Suprapubic skin (tissue), 4 donors: ENCODE results near the gene CDC5L. TPM values are rescaled to one million over a fixed set of nuclear protein-coding genes. Genes with fewer than 3 reads are reported as not detected.

ENCODE experiments used
- DNase-seq, 2 donors: peaks; one replicate each; pipeline ENCODE4 v3.0.0-alpha.2; 2019; ENCODE audit warnings: low spot score in 2 of 2
- H3K27ac ChIP-seq: fragments of 200-600 bp; sonication (generic); one replicate; pipeline ENCODE4 v1.5.1; 2019
- H3K27me3 ChIP-seq: fragments of 200-600 bp; sonication (generic); one replicate; pipeline ENCODE4 v1.5.1; 2019
- H3K36me3 ChIP-seq: fragments of 200-600 bp; sonication (generic); one replicate; pipeline ENCODE4 v1.5.1; 2019
- H3K4me1 ChIP-seq: fragments of 200-600 bp; sonication (generic); one replicate; pipeline ENCODE4 v1.5.1; 2019
- H3K4me3 ChIP-seq: fragments of 200-600 bp; sonication (generic); one replicate; pipeline ENCODE4 v1.5.1; 2019; ENCODE audit warnings: mild to moderate bottlenecking
- H3K9me3 ChIP-seq: fragments of 200-600 bp; sonication (generic); one replicate; pipeline ENCODE4 v1.5.1; 2019
- CTCF ChIP-seq, 2 donors: fragments of 200-600 bp in 1 of 2; fragments of 450-650 bp in 1 of 2; sonication (generic) in 1 of 2; IDR thresholded peaks; one replicate each; pipeline ENCODE4 v1.5.1; 2016 to 2019; ENCODE audit warnings: antibody characterized with exemption in 2 of 2, mild to moderate bottlenecking in 1 of 2, moderate library complexity in 1 of 2
- EP300 ChIP-seq: sonication (generic); formaldehyde crosslinking; IDR thresholded peaks from one replicate; pipeline ENCODE4 v1.6.1; 2017; ENCODE audit warnings: antibody characterized with exemption
- POLR2A ChIP-seq, 2 donors: fragments of 450-650 bp; IDR thresholded peaks; one replicate each; pipeline ENCODE4 v1.6.1; 2017; ENCODE audit warnings: antibody characterized with exemption in 2 of 2, mild to moderate bottlenecking in 2 of 2, moderate library complexity in 2 of 2
- POLR2AphosphoS5 ChIP-seq, 3 donors: sonication (generic); formaldehyde crosslinking; IDR thresholded peaks; one replicate each; pipeline ENCODE4 v1.6.1; 2017; ENCODE audit warnings: antibody characterized with exemption in 3 of 3
- WGBS: methylation state at CpG from one replicate; pipeline ENCODE4 v1.1.5; 2018; 5-methylcytosine and 5-hydroxymethylcytosine counted together
- total RNA-seq, 4 donors: library from RNA; depleted of rRNA; stranded (reverse); fragments of >200 nt; gene quantifications; one replicate each; pipeline ENCODE4 v1.1.0, GENCODE V29; 2016

CDC5L gene
- total RNA-seq, 4 donors from 2014 or later, result 12.3 to 16.6 (median 15.4) TPM

DNA sequence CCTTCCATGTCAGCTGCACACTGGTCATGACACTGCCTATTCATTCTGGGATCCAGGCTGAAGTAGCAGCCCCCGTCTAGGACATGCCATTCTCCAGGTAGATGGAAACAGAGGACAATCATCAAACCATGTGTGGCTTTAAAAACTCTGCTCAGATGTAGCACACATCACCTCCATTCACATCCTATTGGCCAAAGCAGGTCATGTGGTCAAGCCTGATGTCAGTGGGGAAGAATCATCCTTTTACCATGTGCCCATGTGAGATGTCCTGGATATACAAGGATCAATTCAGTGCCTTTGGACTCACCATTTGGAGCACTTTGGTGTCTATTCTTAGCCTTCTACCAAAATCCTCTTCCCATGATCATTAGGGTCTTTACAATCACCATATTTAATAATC lies 99.5 kb downstream of the CDC5L start:
- no peak overlapping the region for H3K27ac ChIP-seq

GRCh38 chr6:44487586-44487985 lies 100.1 kb downstream of the CDC5L start:
- Histone ChIP-seq H3K4me3 (no peak overlapping the region), H3K27me3 (no peaks in the 10 kb centered on the region), H3K9me3 (no peaks in the 10 kb centered on the region), H3K4me1 (peaks cover 16% of the 10 kb centered on the region), H3K27ac (no peak overlapping the region), H3K36me3 (no peaks in the 10 kb centered on the region)
- WGBS, result 88% methylated on average over 2 of the region's 2 CpGs
- no peak for DNase-seq
- TF ChIP-seq POLR2A (IDR thresholded peaks at IDR 0.05) (no peak), CTCF (IDR thresholded peaks at IDR 0.05) (no peak), EP300 (no peak), POLR2AphosphoS5 (IDR thresholded peaks at IDR 0.05) (no peak)

More for the DNA sequence above, 99.5 kb downstream of the CDC5L start:
- Histone ChIP-seq H3K9me3 (no peaks in the 10 kb centered on the region), H3K27me3 (no peaks in the 10 kb centered on the region), H3K4me1 (peaks cover 16% of the 10 kb centered on the region), H3K36me3 (no peaks in the 10 kb centered on the region), H3K4me3 (no peak overlapping the region)
- WGBS, result 92% methylated on average over 1 of the region's 1 CpG
- TF ChIP-seq POLR2A (IDR thresholded peaks at IDR 0.05) (no peak), EP300 (no peak), POLR2AphosphoS5 (IDR thresholded peaks at IDR 0.05) (no peak), CTCF (IDR thresholded peaks at IDR 0.05) (no peak)
- no peak for DNase-seq

- no peaks in the 10 kb centered on the region for H3K27me3 ChIP-seq
- H3K36me3 ChIP-seq, result no peaks in the 10 kb centered on the region
- WGBS, result 13% methylated on average over 3 of the region's 6 CpGs
- DNase-seq, result no peak
- H3K9me3 ChIP-seq, result no peaks in the 10 kb centered on the region
- no peak overlapping the region for H3K4me3 ChIP-seq
- H3K4me1 ChIP-seq, result peaks cover 16% of the 10 kb centered on the region
- H3K27ac ChIP-seq, result peak overlapping the region; percentile 68
- TF ChIP-seq CTCF (IDR thresholded peaks at IDR 0.05), result no peak
- TF ChIP-seq POLR2A (IDR thresholded peaks at IDR 0.05), result no peak
- no peak for TF ChIP-seq POLR2AphosphoS5 (IDR thresholded peaks at IDR 0.05)
- TF ChIP-seq EP300, result no peak
Measured at GRCh38 chr6:44489910-44490604, 102.6 kb downstream of the CDC5L start.

DNA sequence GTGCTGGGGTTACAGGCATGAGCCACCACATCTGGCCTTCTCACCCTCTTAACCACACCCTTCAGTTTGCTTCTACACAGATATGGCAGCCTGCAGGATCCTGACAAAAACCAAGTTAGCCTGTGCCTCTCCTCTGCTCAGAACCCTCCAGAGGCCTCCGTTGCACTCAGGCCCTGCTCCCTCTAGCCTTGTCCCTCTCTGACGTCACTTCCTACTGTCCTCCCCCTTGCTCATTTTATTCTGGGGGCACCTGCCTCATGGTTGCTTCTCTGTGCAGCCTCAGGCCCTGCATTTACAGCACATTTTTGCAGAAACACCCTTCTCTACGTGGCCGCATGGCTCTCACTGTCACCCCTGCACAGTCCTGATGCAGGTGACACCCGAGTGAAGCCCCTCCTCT lies 105.6 kb downstream of the CDC5L start:
- TF ChIP-seq POLR2A (IDR thresholded peaks at IDR 0.05) (no peak), CTCF (IDR thresholded peaks at IDR 0.05) (no peak), EP300 (no peak), POLR2AphosphoS5 (IDR thresholded peaks at IDR 0.05) (no peak)
- H3K9me3 ChIP-seq, result no peaks in the 10 kb centered on the region
- H3K4me1 ChIP-seq, result peaks cover 16% of the 10 kb centered on the region
- H3K27ac ChIP-seq, result no peak overlapping the region
- H3K27me3 ChIP-seq, result no peaks in the 10 kb centered on the region
- WGBS, result 87% methylated on average over 5 of the region's 5 CpGs
- H3K36me3 ChIP-seq, result no peaks in the 10 kb centered on the region
- no peak overlapping the region for H3K4me3 ChIP-seq
- DNase-seq, result no peak

DNA sequence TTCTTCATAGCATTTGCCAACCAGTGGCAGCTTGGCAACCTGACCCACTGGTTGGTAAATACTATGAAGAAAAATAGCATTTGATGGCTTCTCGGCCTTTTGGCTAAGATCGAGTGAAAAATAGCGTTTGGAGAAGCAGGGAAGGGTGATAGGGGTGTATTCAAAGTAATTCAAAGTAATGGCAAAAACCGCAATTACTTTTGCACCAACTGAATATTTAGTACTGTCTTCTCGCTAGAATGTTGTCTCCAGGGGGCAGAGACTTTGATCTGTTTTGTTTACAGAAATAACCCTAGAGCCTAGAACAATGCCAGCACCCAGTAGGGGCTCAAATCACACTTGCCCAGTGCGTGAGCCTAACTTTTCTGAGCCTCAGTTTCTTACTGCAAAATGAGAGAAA lies 106.1 kb downstream of the CDC5L start:
- no peaks in the 10 kb centered on the region for H3K36me3 ChIP-seq
- no peak overlapping the region for H3K4me3 ChIP-seq
- H3K27me3 ChIP-seq, result no peaks in the 10 kb centered on the region
- TF ChIP-seq POLR2AphosphoS5 (IDR thresholded peaks at IDR 0.05), result no peak
- no peak for TF ChIP-seq CTCF (IDR thresholded peaks at IDR 0.05)
- no peak for TF ChIP-seq POLR2A (IDR thresholded peaks at IDR 0.05)
- no peak for TF ChIP-seq EP300
- no peak for DNase-seq
- H3K27ac ChIP-seq, result no peak overlapping the region
- WGBS, result 83% methylated on average over 6 of the region's 6 CpGs
- H3K4me1 ChIP-seq, result peaks cover 16% of the 10 kb centered on the region
- no peaks in the 10 kb centered on the region for H3K9me3 ChIP-seq
